H9 (cell line): ENCODE measurements around the gene PCA3. TPM values are rescaled to one million over a fixed set of nuclear protein-coding genes. Genes with fewer than 3 reads are reported as not detected.

Experiments
- DNase-seq: peaks from one replicate; pipeline ENCODE4 v3.0.0-alpha.2; 2017
- H2AFZ ChIP-seq: one replicate; pipeline ENCODE4 v1.6.1; 2013; ENCODE audit warnings: mild to moderate bottlenecking, low read length, control low read depth, moderate library complexity
- H2AK5ac ChIP-seq: 2 replicates; pipeline ENCODE4 v1.6.1; 2013; ENCODE audit warnings: low read length, control low read depth, mixed read lengths; ENCODE audit not compliant: insufficient read length
- H2BK120ac ChIP-seq: one replicate; pipeline ENCODE4 v1.6.1; 2013; ENCODE audit warnings: low read depth, mild to moderate bottlenecking, low read length, control low read depth, inconsistent platforms; ENCODE audit not compliant: poor library complexity, severe bottlenecking
- H2BK12ac ChIP-seq: 2 replicates; pipeline ENCODE4 v1.6.1; 2013; ENCODE audit warnings: low read length, control low read depth, mixed read lengths, low read depth; ENCODE audit not compliant: insufficient read length
- H2BK15ac ChIP-seq: 2 replicates; pipeline ENCODE4 v1.6.1; 2013; ENCODE audit warnings: low read depth, low read length, control low read depth
- H2BK20ac ChIP-seq: one replicate; pipeline ENCODE4 v1.6.1; 2013; ENCODE audit warnings: low read depth, mild to moderate bottlenecking, low read length, control low read depth, inconsistent platforms; ENCODE audit not compliant: poor library complexity, severe bottlenecking
- H2BK5ac ChIP-seq: 2 replicates; pipeline ENCODE4 v1.6.1; 2013; ENCODE audit warnings: low read length, control low read depth, mixed read lengths; ENCODE audit not compliant: insufficient read length
- H3K14ac ChIP-seq: 2 replicates; pipeline ENCODE4 v1.6.1; 2013; ENCODE audit warnings: low read length, control low read depth; ENCODE audit not compliant: insufficient read depth
- H3K18ac ChIP-seq: 2 replicates; pipeline ENCODE4 v1.6.1; 2013; ENCODE audit warnings: low read depth, mild to moderate bottlenecking, mixed read lengths, low read length, control low read depth; ENCODE audit not compliant: insufficient read length
- H3K23ac ChIP-seq: 2 replicates; pipeline ENCODE4 v1.6.1; 2013; ENCODE audit warnings: low read length, control low read depth, mixed read lengths, low read depth; ENCODE audit not compliant: insufficient read length
- H3K23me2 ChIP-seq: 2 replicates; pipeline ENCODE4 v1.6.1; 2013; ENCODE audit warnings: low read depth, mild to moderate bottlenecking, mixed read lengths, low read length, control low read depth; ENCODE audit not compliant: insufficient read length, poor library complexity, severe bottlenecking
- H3K27ac ChIP-seq: 2 replicates; pipeline ENCODE4 v1.5.1; 2013; ENCODE audit warnings: low read length, control low read depth, mixed read lengths, low read depth; ENCODE audit not compliant: insufficient read length
- H3K27me3 ChIP-seq: 2 replicates; pipeline ENCODE4 v1.6.1; 2013; ENCODE audit warnings: low read length, control low read depth, inconsistent platforms; ENCODE audit not compliant: insufficient read depth
- H3K4ac ChIP-seq: 2 replicates; pipeline ENCODE4 v1.6.1; 2013; ENCODE audit warnings: low read depth, mild to moderate bottlenecking, control low read depth, inconsistent platforms, low read length, moderate library complexity
- H3K4me1 ChIP-seq: 2 replicates; pipeline ENCODE4 v1.6.1; 2013; ENCODE audit warnings: low read length, control low read depth, inconsistent platforms; ENCODE audit not compliant: insufficient read depth
- H3K4me2 ChIP-seq: 2 replicates; pipeline ENCODE4 v1.6.1; 2013; ENCODE audit warnings: low read length, control low read depth, mixed read lengths; ENCODE audit not compliant: insufficient read length, insufficient read depth
- H3K56ac ChIP-seq: 2 replicates; pipeline ENCODE4 v1.6.1; 2013; ENCODE audit warnings: low read depth, mild to moderate bottlenecking, mixed read lengths, low read length, control low read depth; ENCODE audit not compliant: insufficient read length
- H3K79me1 ChIP-seq: 2 replicates; pipeline ENCODE4 v1.6.1; 2013; ENCODE audit warnings: low read depth, mild to moderate bottlenecking, moderate library complexity, low read length, control low read depth, inconsistent platforms; ENCODE audit not compliant: insufficient read depth, poor library complexity, severe bottlenecking
- H3K79me2 ChIP-seq: 2 replicates; pipeline ENCODE4 v1.6.1; 2013; ENCODE audit warnings: low read length, control low read depth, inconsistent platforms; ENCODE audit not compliant: insufficient read depth
- H3K9ac ChIP-seq: 2 replicates; pipeline ENCODE4 v1.6.1; 2013; ENCODE audit warnings: low read length, control low read depth, mixed read lengths; ENCODE audit not compliant: insufficient read length; ENCODE audit errors: extremely low read depth
- H3K9me3 ChIP-seq: one replicate; pipeline ENCODE4 v1.6.1; 2013; ENCODE audit warnings: low read depth, low read length, inconsistent platforms; ENCODE audit not compliant: control insufficient read depth
- H3T11ph ChIP-seq: one replicate; pipeline ENCODE4 v1.6.1; 2013; ENCODE audit warnings: mild to moderate bottlenecking, low read length, control low read depth, inconsistent platforms
- H4K20me1 ChIP-seq: one replicate; pipeline ENCODE4 v1.6.1; 2013; ENCODE audit not compliant: control insufficient read depth, insufficient read length, insufficient read depth
- H4K5ac ChIP-seq: 2 replicates; pipeline ENCODE4 v1.6.1; 2013; ENCODE audit warnings: low read depth, mild to moderate bottlenecking, mixed read lengths, low read length, control low read depth; ENCODE audit not compliant: insufficient read length
- H4K8ac ChIP-seq: replicated peaks from 2 replicates; pipeline ENCODE4 v1.6.1; 2013; ENCODE audit warnings: low read length, control low read depth, mixed read lengths, low read depth; ENCODE audit not compliant: insufficient read length
- H4K91ac ChIP-seq: 2 replicates; pipeline ENCODE4 v1.6.1; 2013; ENCODE audit warnings: low read depth, mild to moderate bottlenecking, moderate library complexity, mixed read lengths, low read length, control low read depth; ENCODE audit not compliant: insufficient read length
- H3K27ac Mint-ChIP-seq, 3 experiments: 2 replicates in 2 of 3; 3 replicates in 1 of 3; pipeline ENCODE4 v1.8.0; 2020 to 2021; ENCODE audit warnings: mixed read lengths in 3 of 3, mild to moderate bottlenecking in 1 of 3, moderate library complexity in 1 of 3
- H3K27me3 Mint-ChIP-seq: 2 replicates; pipeline ENCODE4 v1.8.0; 2021; ENCODE audit warnings: low read depth, mild to moderate bottlenecking, moderate library complexity, mixed read lengths
- H3K36me3 Mint-ChIP-seq, 3 experiments: 2 replicates in 2 of 3; 3 replicates in 1 of 3; pipeline ENCODE4 v1.8.0; 2020 to 2021; ENCODE audit warnings: low read depth in 3 of 3, mixed read lengths in 3 of 3; ENCODE audit not compliant: insufficient read depth in 1 of 3
- H3K4me1 Mint-ChIP-seq, 2 experiments: 2 replicates each; pipeline ENCODE4 v1.8.0; 2020; ENCODE audit warnings: mixed read lengths in 2 of 2
- H3K4me3 Mint-ChIP-seq, 2 experiments: 2 replicates in 1 of 2; 3 replicates in 1 of 2; pipeline ENCODE4 v1.8.0; 2020 to 2021; ENCODE audit warnings: mild to moderate bottlenecking in 2 of 2, mixed read lengths in 2 of 2, moderate library complexity in 1 of 2
- H3K9me3 Mint-ChIP-seq, 2 experiments: 2 replicates in 1 of 2; 3 replicates in 1 of 2; pipeline ENCODE4 v1.8.0; 2020; ENCODE audit warnings: mild to moderate bottlenecking in 2 of 2, mixed read lengths in 2 of 2, moderate library complexity in 1 of 2
- WGBS: extraction: QIAGEN DNeasy Blood & Tissue Kit; methylation state at CpG from one replicate; pipeline ENCODE4 v1.1.7; 2013; ENCODE audit warnings: missing lambda C conversion rate, low lambda C conversion rate, mixed read lengths; ENCODE audit not compliant: insufficient read length; ENCODE audit errors: extremely low coverage; 5-methylcytosine and 5-hydroxymethylcytosine counted together
- total RNA-seq: library from RNA; stranded (reverse); gene quantifications from 2 replicates; pipeline ENCODE4 v1.2.1, GENCODE V29; 2021
- TF ChIP-seq, protein P1 (sequence below): fragments of 200-600 bp; sonication (generic); conservative IDR thresholded peaks from 3 replicates; pipeline ENCODE4 v1.8.0; 2021; ENCODE audit warnings: antibody characterized with exemption, mild to moderate bottlenecking

The PCA3 gene
- total RNA-seq, 1 experiment from 2014 or later = not detected

DNA sequence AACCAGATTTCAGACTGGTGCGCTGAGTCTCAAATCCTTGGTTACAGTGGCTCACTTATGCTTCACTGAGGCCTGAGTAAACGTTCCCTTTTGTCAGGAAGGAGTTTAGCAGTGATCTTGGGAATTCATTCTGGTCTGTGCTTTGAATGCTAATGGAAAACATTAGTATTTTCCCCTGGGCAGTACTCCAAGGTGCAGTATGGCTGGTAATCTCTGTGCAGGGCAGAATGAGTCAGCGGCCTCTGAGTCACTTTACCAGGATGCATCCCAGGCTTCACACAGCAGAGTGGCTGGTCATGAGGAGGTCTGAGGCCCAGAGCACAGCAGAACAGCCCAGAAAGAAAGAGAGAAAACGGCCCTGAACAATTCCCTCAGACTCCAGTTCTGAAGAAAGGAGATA lies 54.0 kb downstream of the PCA3 start:
- no peak overlapping the region for H3K4ac ChIP-seq
- no peak overlapping the region for H2BK5ac ChIP-seq
- no peak overlapping the region for H4K5ac ChIP-seq
- no peaks in the 10 kb centered on the region for H4K20me1 ChIP-seq
- H2BK20ac ChIP-seq = no peak overlapping the region
- H2AK5ac ChIP-seq = no peak overlapping the region
- H3K79me2 ChIP-seq = no peaks in the 10 kb centered on the region
- no peak overlapping the region for H2BK15ac ChIP-seq
- H3T11ph ChIP-seq = no peak overlapping the region
- H3K4me1 Mint-ChIP-seq = peaks cover 6% of the 10 kb centered on the region in 2 experiments
- no peak overlapping the region for H3K14ac ChIP-seq
- no peaks in the 10 kb centered on the region for H3K27me3 Mint-ChIP-seq
- no peak overlapping the region for H4K8ac ChIP-seq
- no peak overlapping the region for H3K56ac ChIP-seq
- H3K23ac ChIP-seq = no peak overlapping the region
- H3K4me1 ChIP-seq = no peaks in the 10 kb centered on the region
- H2BK120ac ChIP-seq = no peak overlapping the region
- H3K27ac Mint-ChIP-seq = peak overlapping the region in 1 of 3 experiments; percentile 55; a peak in 3 of 7 replicates
- no peak overlapping the region for H3K4me2 ChIP-seq
- H3K9me3 ChIP-seq = no peaks in the 10 kb centered on the region
- H3K79me1 ChIP-seq = no peaks in the 10 kb centered on the region
- no peaks in the 10 kb centered on the region for H3K27me3 ChIP-seq
- TF ChIP-seq, protein P1, sequence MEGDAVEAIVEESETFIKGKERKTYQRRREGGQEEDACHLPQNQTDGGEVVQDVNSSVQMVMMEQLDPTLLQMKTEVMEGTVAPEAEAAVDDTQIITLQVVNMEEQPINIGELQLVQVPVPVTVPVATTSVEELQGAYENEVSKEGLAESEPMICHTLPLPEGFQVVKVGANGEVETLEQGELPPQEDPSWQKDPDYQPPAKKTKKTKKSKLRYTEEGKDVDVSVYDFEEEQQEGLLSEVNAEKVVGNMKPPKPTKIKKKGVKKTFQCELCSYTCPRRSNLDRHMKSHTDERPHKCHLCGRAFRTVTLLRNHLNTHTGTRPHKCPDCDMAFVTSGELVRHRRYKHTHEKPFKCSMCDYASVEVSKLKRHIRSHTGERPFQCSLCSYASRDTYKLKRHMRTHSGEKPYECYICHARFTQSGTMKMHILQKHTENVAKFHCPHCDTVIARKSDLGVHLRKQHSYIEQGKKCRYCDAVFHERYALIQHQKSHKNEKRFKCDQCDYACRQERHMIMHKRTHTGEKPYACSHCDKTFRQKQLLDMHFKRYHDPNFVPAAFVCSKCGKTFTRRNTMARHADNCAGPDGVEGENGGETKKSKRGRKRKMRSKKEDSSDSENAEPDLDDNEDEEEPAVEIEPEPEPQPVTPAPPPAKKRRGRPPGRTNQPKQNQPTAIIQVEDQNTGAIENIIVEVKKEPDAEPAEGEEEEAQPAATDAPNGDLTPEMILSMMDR = no peak
- H3K4me3 Mint-ChIP-seq = no peak overlapping the region
- H3K18ac ChIP-seq = no peak overlapping the region
- H3K9me3 Mint-ChIP-seq = no peaks in the 10 kb centered on the region
- H2BK12ac ChIP-seq = no peak overlapping the region
- peak; percentile 49 for DNase-seq
- no CpG with 5 or more reads among the region's 4 CpGs for WGBS
- no peaks in the 10 kb centered on the region for H3K23me2 ChIP-seq
- no peak overlapping the region for H4K91ac ChIP-seq
- no peak overlapping the region for H3K9ac ChIP-seq
- H3K27ac ChIP-seq = no peak overlapping the region
- no peaks in the 10 kb centered on the region for H3K36me3 Mint-ChIP-seq
- H2AFZ ChIP-seq = no peak overlapping the region
